Measurements from ENCODE around the gene EHD3. TPM values are rescaled to one million over a fixed set of nuclear protein-coding genes. Genes with fewer than 3 reads are reported as not detected.

EHD3 gene
- total and polyA plus RNA-seq, 2 of the 8 experiments (the other 6 are each of a cell fraction or from before 2014, with no cell fraction given), result 9.3 to 12.0 TPM

DNA sequence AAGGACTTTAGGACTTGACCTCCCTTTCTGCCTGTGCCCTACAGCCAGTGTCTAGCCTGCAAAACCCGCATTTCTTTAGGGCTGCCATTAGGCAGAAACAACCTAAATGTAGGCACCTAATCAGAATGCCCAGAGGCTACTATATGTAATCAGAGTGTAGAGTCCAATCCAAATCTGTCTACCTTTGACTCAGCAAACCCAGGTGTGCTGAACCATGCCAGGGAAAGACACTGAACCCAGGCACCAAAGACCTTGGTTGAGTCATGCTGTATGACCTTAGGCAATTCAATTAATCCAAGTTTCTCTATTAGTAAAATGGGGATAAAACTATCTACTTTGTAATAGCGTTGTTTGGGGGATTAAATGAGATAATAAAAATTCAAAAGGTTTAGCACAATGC lies 37.3 kb upstream of the EHD3 start:
- no peak overlapping the region for H4K5ac ChIP-seq (ENCODE audit: insufficient read length, low read depth, low read length)
- H2AK5ac ChIP-seq (ENCODE audit: low read depth, low read length), result no peak overlapping the region
- H3K4me3 ChIP-seq (ENCODE audit: extremely low read depth in 1 of 4, insufficient read depth in 2 of 4, low read depth in 3 of 4, low read length in 4 of 4), result no peak overlapping the region
- H3K36me3 ChIP-seq (ENCODE audit: control insufficient read depth in 2 of 4, insufficient read depth in 4 of 4, low read length in 3 of 4), result no peaks in the 10 kb centered on the region
- peaks cover 4% of the 10 kb centered on the region; the same call in 1 of the 2 replicates for H3K23me2 ChIP-seq (ENCODE audit: low read depth, low read length)
- DNase-seq (ENCODE audit: low read depth in 1 of 2, low spot score in 2 of 2) (peak in 1 of 2 experiments; percentile 10), FAIRE-seq (no peak)
- no peak overlapping the region for H3K23ac ChIP-seq (ENCODE audit: insufficient read length)
- no peak overlapping the region for H2BK120ac ChIP-seq (replicated peaks; ENCODE audit: low read depth, low read length)
- H2BK12ac ChIP-seq (ENCODE audit: low read depth, low read length), result no peak overlapping the region
- no peaks in the 10 kb centered on the region for H3K79me2 ChIP-seq (ENCODE audit: control insufficient read depth in 1 of 2, insufficient read depth in 2 of 2, low read length in 2 of 2)
- H3K14ac ChIP-seq (ENCODE audit: insufficient read length), result no peak overlapping the region
- no peak overlapping the region for H3K18ac ChIP-seq (ENCODE audit: extremely low read depth, low read length)
- no peak overlapping the region for H2BK5ac ChIP-seq (ENCODE audit: low read depth, low read length)
- TF ChIP-seq CREB1 (IDR thresholded peaks at IDR 0.05) (no peak), RFX5 (IDR thresholded peaks at IDR 0.05; ENCODE audit: borderline replicate concordance, low read depth, low read length) (no peak)
- peaks cover 0 to 2% of the 10 kb centered on the region in 2 experiments for H4K20me1 ChIP-seq (replicated peaks in 1 of 2; ENCODE audit: control insufficient read depth in 1 of 2, insufficient read depth in 2 of 2, low read length in 2 of 2)
- H3K4me2 ChIP-seq (ENCODE audit: insufficient read depth in 1 of 2, low read depth in 2 of 2, low read length in 2 of 2), result no peak overlapping the region
- no peak overlapping the region for H2AFZ ChIP-seq (ENCODE audit: low read length)
- 86% methylated on average over 2 of the region's 2 CpGs; no CpG with 5 or more reads in 1 of the 2 experiments for WGBS, 2 experiments (ENCODE audit: extremely low coverage in 1 of 2, insufficient coverage in 1 of 2, insufficient read length in 1 of 2, insufficient replicate concordance in 2 of 2, low coverage in 1 of 2, low lambda C conversion rate in 2 of 2, missing lambda C conversion rate in 1 of 2)
- POLR2A ChIA-PET (ENCODE audit: partially characterized antibody), result no interaction called here
- CTCF ChIA-PET (ENCODE audit: partially characterized antibody), result interaction anchor here (0.9 to 4.0 kb wide), 6 partner anchors 26 to 334 kb away, joined by 3 to 18 read pairs (median 4); no protein-coding TSS in a partner anchor
- H3K4ac ChIP-seq (replicated peaks; ENCODE audit: insufficient read length, low read depth, low read length), result no peak overlapping the region
- no peaks in the 10 kb centered on the region for H3K9me3 ChIP-seq (ENCODE audit: insufficient read depth in 2 of 2, low read depth in 1 of 2, low read length in 1 of 2)
- no peak overlapping the region for H4K8ac ChIP-seq (ENCODE audit: extremely low read depth, insufficient read depth, low read length)
- no peak overlapping the region for H3K56ac ChIP-seq (replicated peaks; ENCODE audit: insufficient read length, low read depth, low read length)
- H3K27ac ChIP-seq (ENCODE audit: low read depth, low read length), result no peak overlapping the region
- no peak overlapping the region for H2BK20ac ChIP-seq (ENCODE audit: low read length)
- H3K27me3 ChIP-seq (replicated peaks in 1 of 4; ENCODE audit: control insufficient read depth in 3 of 4, extremely low read depth in 1 of 4, insufficient read depth in 3 of 4, low read length in 3 of 4), result no peaks in the 10 kb centered on the region; a peak in 1 of 7 replicates
- H3K4me1 ChIP-seq (replicated peaks in 1 of 4; ENCODE audit: control insufficient read depth in 3 of 4, insufficient read depth in 4 of 4, low read length in 3 of 4), result no peaks in the 10 kb centered on the region; a peak in 1 of 7 replicates
- H3K79me1 ChIP-seq (ENCODE audit: low read depth, low read length), result no peaks in the 10 kb centered on the region
- no peak overlapping the region for H4K91ac ChIP-seq (replicated peaks; ENCODE audit: insufficient read length, low read length)
- no peak overlapping the region for H2BK15ac ChIP-seq (ENCODE audit: low read length)
- no peak overlapping the region for H3K9ac ChIP-seq (replicated peaks in 1 of 4; ENCODE audit: extremely low read depth in 1 of 4, low read depth in 3 of 4, low read length in 3 of 4)

Measured in H1 (cell line).